ENCODE data around the gene KAZN. TPM values are rescaled to one million over a fixed set of nuclear protein-coding genes. Genes with fewer than 3 reads are reported as not detected.

KAZN gene
- total and polyA plus RNA-seq, 8 donors: 11.1 to 37.5 (median 30.2) TPM

DNA sequence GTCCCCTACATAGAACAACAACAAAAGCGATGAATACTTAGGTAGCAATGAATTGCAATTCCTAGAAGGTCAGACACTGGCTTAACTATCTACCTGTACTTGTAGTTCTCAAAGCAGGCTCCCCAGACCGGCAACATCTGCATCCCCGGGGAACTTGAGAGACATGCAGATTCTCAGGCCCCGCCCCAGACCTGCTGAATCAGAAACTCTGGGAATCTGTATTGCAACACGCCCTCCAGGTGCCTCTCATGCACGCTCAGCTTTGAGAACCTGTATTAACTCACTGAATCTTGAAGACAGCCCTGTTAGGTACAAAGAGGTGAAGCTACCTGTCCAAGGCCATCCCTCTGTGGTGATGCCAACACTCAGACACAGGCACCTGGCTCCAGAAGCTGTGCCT, 128.1 kb downstream of the KAZN start:
- Histone ChIP-seq H3K27me3 (peaks cover 0 to 5% of the 10 kb centered on the region in 2 donors), H3K9me3 (no peaks in the 10 kb centered on the region), H3K36me3 (no peaks in the 10 kb centered on the region), H3K4me3 (no peak overlapping the region), H3K27ac (no peak overlapping the region), H3K4me1 (no peaks in the 10 kb centered on the region)
- DNase-seq (no peak), ATAC-seq (no peak)
- intact Hi-C loops (cut with DNase I): no loop called here
- no peak for TF ChIP-seq CTCF (IDR thresholded peaks at IDR 0.05)

DNA sequence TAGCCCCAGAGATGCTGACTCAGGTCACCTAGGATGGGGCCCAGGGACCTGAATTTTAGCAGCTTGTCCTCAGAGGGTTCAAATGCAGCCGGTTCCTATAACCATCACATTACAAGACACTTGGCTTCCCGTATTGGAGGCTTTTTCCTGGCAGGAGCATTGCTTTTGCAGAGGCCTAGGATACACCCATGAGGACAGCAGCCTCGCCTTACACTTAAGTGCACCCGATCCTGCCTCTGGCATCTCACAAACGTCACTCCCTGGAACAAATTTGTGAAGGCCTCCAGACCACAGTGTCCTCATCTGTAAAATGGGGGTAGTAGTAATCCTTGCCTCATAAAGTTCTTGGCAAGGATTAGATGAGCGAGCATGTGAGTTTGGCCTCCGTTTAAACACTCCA, 130.0 kb downstream of the KAZN start:
- H3K9me3 ChIP-seq: no peaks in the 10 kb centered on the region
- no peak overlapping the region for H3K27ac ChIP-seq
- intact Hi-C loops (cut with DNase I): no loop called here
- H3K4me1 ChIP-seq: peaks cover 8 to 9% of the 10 kb centered on the region in 2 donors
- H3K4me3 ChIP-seq: no peak overlapping the region
- ATAC-seq (no peak), DNase-seq (no peak)
- H3K36me3 ChIP-seq: no peaks in the 10 kb centered on the region
- H3K27me3 ChIP-seq: peaks cover 0 to 11% of the 10 kb centered on the region in 2 donors
- TF ChIP-seq CTCF (IDR thresholded peaks at IDR 0.05): no peak

DNA sequence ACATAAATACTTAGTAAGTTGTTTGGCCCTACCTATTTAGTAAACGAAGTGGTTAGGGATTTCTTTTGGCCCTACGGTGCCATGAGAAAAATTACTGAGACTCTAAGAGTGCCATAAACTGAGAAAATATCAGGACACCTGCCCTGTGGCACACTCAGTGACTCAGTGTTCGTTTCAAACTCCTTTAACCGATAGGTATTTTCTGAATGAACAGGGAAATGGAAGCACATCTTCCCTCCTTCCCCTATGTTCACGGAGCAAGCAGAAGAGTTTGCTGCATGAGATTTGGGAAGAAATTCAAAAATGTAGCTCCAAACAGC, 134.2 kb downstream of the KAZN start:
- Histone ChIP-seq H3K27me3 (peaks cover 0 to 21% of the 10 kb centered on the region in 2 donors), H3K4me3 (no peak overlapping the region), H3K36me3 (no peaks in the 10 kb centered on the region), H3K4me1 (peaks cover 9 to 12% of the 10 kb centered on the region in 2 donors), H3K9me3 (no peaks in the 10 kb centered on the region), H3K27ac (peak overlapping the region; percentile 3 to 6)
- DNase-seq (no peak), ATAC-seq (no peak)
- intact Hi-C loops (cut with DNase I): no loop called here
- TF ChIP-seq CTCF (IDR thresholded peaks at IDR 0.05): no peak

DNA sequence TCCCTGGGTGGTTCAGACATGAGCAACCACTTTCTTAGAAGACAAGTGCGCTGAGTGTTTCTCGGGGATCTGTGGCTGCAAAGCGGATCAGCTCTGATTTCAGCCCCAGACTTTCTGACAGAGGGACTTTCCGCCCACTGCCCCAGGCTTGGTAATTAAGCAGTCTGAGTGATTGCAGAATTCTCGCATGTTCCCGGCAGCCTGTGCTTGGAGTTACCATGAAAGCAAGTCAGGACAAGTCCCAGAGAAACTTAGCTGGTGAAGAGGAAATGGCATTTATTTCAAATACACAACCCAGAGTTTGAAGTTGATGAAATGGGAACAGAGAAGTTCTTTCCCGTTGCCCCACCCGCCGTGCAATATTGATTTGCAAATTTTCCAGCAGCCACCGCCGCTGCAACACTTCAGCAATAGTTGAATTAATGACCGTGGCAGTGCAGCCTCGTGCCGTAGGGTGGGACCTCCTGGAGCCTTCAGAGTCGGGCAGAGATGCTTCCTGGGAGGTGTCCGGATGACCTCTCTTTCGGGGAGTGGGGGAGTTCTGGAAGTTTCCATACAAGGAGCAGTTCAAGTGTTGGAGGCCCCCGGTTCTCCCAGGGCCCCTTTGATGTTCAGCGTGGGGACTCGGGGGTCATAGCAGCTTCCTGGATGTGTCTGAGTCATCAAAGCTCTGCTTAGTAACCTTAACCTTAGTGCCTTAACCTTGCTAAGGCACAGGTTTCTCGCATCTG, 134.7 kb downstream of the KAZN start:
- no peak for DNase-seq
- no peak for TF ChIP-seq CTCF (IDR thresholded peaks at IDR 0.05)
- Histone ChIP-seq H3K4me1 (peaks cover 9 to 12% of the 10 kb centered on the region in 2 donors), H3K4me3 (no peak overlapping the region), H3K9me3 (no peaks in the 10 kb centered on the region), H3K27ac (peak overlapping the region; percentile 3 to 6), H3K27me3 (peaks cover 0 to 21% of the 10 kb centered on the region in 2 donors), H3K36me3 (no peaks in the 10 kb centered on the region)
- peak; percentile 47 for ATAC-seq
- intact Hi-C loops (cut with DNase I): no loop called here

DNA sequence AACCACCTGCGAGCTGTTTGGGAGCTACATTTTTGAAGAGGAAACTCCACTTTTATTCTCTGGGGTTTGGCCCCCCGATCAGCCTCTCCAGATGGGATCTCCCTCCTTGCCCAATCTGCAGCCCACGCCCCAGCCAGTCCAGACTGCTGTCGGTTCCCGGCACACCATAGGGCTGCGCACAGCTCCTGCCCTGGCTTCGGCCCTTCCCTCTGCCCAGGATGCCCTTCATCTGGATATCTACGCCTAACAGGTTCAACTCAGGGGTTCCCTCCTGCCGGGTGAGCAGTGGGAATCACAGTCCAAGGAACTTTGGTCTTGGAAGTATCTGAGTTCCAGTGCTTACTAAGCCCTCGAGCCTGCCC, 135.3 kb downstream of the KAZN start:
- intact Hi-C loops (cut with DNase I): no loop called here
- ATAC-seq: no peak

More for the DNA sequence above, 135.3 kb downstream of the KAZN start:
- Histone ChIP-seq H3K36me3 (no peaks in the 10 kb centered on the region), H3K9me3 (no peaks in the 10 kb centered on the region), H3K4me1 (peaks cover 9 to 12% of the 10 kb centered on the region in 2 donors), H3K27ac (no peak overlapping the region), H3K4me3 (no peak overlapping the region), H3K27me3 (peaks cover 0 to 21% of the 10 kb centered on the region in 2 donors)
- DNase-seq: no peak
- TF ChIP-seq CTCF (IDR thresholded peaks at IDR 0.05): no peak

All from left lung (tissue), 10 donors.